ENCODE data around the gene PCDH9. TPM values are rescaled to one million over a fixed set of nuclear protein-coding genes. Genes with fewer than 3 reads are reported as not detected.

Gene PCDH9
- polyA plus RNA-seq, 1 of the 3 experiments (the other 2 are of a cell fraction): 1.3 TPM

DNA sequence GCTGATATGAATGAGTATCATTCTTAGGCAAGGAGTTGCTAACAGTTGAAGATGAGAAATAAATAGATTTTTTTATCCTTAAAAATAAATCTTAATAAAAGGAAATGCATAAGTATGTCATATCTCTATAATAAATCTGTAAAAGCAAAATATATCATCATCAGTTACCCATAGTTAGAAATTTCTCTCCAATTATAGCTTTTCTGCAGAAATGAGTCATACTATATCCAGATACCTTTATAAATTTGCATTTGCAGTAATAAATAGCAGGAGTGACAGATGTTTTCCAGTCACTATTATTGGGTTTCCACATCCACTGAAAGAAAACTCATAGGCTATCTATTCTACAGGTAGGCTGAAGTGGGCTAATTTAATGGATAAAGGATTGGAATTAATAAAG lies 829.8 kb downstream of the PCDH9 start:
- H3K27me3 ChIP-seq (ENCODE audit: insufficient read depth): no peaks in the 10 kb centered on the region
- H4K20me1 ChIP-seq (ENCODE audit: insufficient read depth): no peaks in the 10 kb centered on the region
- DNase-seq: no peak
- H3K36me3 ChIP-seq (replicated peaks in 1 of 2; ENCODE audit: control insufficient read depth in 1 of 2, insufficient read depth in 2 of 2, low read length in 1 of 2): no peaks in the 10 kb centered on the region
- POLR2A ChIA-PET: no interaction called here
- TF ChIP-seq ELF1 (IDR thresholded peaks at IDR 0.05) (no peak), TEAD4 (IDR thresholded peaks at IDR 0.05; ENCODE audit: borderline replicate concordance, insufficient read depth) (no peak), TCF12 (IDR thresholded peaks at IDR 0.05) (peak; percentile 31; the same call in 1 of the 2 replicates), EP300 (IDR thresholded peaks at IDR 0.05; ENCODE audit: borderline replicate concordance in 1 of 2, low read depth in 1 of 2, low read length in 1 of 2) (0 out of 4 replicates have a peak, but pooled peaks of 1 of the 2 experiments have one; percentile 30), FOXJ3 (CRISPR knock-in tag; IDR thresholded peaks at IDR 0.05) (no peak), RXRA (IDR thresholded peaks at IDR 0.05; ENCODE audit: borderline replicate concordance, low read depth) (no peak), GABPA (IDR thresholded peaks at IDR 0.05; ENCODE audit: low read depth) (no peak), SIN3A (IDR thresholded peaks at IDR 0.05; ENCODE audit: borderline replicate concordance, low read depth, low read length) (no peak), NFIC (IDR thresholded peaks at IDR 0.05; ENCODE audit: borderline replicate concordance) (no peak), YY1 (IDR thresholded peaks at IDR 0.05; ENCODE audit: low read depth) (no peak), RAD21 (IDR thresholded peaks at IDR 0.05; ENCODE audit: low read length) (no peak), JUND (IDR thresholded peaks at IDR 0.05) (peak; percentile 20; the same call in 1 of the 2 replicates)
- TF ChIP-seq, protein P1, sequence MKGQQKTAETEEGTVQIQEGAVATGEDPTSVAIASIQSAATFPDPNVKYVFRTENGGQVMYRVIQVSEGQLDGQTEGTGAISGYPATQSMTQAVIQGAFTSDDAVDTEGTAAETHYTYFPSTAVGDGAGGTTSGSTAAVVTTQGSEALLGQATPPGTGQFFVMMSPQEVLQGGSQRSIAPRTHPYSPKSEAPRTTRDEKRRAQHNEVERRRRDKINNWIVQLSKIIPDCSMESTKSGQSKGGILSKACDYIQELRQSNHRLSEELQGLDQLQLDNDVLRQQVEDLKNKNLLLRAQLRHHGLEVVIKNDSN (IDR thresholded peaks at IDR 0.05; ENCODE audit: borderline replicate concordance, low read depth): no peak
- TF ChIP-seq, protein P2, sequence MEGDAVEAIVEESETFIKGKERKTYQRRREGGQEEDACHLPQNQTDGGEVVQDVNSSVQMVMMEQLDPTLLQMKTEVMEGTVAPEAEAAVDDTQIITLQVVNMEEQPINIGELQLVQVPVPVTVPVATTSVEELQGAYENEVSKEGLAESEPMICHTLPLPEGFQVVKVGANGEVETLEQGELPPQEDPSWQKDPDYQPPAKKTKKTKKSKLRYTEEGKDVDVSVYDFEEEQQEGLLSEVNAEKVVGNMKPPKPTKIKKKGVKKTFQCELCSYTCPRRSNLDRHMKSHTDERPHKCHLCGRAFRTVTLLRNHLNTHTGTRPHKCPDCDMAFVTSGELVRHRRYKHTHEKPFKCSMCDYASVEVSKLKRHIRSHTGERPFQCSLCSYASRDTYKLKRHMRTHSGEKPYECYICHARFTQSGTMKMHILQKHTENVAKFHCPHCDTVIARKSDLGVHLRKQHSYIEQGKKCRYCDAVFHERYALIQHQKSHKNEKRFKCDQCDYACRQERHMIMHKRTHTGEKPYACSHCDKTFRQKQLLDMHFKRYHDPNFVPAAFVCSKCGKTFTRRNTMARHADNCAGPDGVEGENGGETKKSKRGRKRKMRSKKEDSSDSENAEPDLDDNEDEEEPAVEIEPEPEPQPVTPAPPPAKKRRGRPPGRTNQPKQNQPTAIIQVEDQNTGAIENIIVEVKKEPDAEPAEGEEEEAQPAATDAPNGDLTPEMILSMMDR (IDR thresholded peaks at IDR 0.05): no peak
- TF ChIP-seq, protein P3, sequence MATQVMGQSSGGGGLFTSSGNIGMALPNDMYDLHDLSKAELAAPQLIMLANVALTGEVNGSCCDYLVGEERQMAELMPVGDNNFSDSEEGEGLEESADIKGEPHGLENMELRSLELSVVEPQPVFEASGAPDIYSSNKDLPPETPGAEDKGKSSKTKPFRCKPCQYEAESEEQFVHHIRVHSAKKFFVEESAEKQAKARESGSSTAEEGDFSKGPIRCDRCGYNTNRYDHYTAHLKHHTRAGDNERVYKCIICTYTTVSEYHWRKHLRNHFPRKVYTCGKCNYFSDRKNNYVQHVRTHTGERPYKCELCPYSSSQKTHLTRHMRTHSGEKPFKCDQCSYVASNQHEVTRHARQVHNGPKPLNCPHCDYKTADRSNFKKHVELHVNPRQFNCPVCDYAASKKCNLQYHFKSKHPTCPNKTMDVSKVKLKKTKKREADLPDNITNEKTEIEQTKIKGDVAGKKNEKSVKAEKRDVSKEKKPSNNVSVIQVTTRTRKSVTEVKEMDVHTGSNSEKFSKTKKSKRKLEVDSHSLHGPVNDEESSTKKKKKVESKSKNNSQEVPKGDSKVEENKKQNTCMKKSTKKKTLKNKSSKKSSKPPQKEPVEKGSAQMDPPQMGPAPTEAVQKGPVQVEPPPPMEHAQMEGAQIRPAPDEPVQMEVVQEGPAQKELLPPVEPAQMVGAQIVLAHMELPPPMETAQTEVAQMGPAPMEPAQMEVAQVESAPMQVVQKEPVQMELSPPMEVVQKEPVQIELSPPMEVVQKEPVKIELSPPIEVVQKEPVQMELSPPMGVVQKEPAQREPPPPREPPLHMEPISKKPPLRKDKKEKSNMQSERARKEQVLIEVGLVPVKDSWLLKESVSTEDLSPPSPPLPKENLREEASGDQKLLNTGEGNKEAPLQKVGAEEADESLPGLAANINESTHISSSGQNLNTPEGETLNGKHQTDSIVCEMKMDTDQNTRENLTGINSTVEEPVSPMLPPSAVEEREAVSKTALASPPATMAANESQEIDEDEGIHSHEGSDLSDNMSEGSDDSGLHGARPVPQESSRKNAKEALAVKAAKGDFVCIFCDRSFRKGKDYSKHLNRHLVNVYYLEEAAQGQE (IDR thresholded peaks at IDR 0.05; ENCODE audit: low read depth, low read length): no peak
- TF ChIP-seq, protein P4, sequence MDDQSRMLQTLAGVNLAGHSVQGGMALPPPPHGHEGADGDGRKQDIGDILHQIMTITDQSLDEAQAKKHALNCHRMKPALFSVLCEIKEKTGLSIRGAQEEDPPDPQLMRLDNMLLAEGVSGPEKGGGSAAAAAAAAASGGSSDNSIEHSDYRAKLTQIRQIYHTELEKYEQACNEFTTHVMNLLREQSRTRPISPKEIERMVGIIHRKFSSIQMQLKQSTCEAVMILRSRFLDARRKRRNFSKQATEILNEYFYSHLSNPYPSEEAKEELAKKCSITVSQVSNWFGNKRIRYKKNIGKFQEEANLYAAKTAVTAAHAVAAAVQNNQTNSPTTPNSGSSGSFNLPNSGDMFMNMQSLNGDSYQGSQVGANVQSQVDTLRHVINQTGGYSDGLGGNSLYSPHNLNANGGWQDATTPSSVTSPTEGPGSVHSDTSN (IDR thresholded peaks at IDR 0.05): peak; percentile 53; the same call in 1 of the 2 replicates
- TF ChIP-seq, protein P5, sequence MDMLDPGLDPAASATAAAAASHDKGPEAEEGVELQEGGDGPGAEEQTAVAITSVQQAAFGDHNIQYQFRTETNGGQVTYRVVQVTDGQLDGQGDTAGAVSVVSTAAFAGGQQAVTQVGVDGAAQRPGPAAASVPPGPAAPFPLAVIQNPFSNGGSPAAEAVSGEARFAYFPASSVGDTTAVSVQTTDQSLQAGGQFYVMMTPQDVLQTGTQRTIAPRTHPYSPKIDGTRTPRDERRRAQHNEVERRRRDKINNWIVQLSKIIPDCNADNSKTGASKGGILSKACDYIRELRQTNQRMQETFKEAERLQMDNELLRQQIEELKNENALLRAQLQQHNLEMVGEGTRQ (IDR thresholded peaks at IDR 0.05; ENCODE audit: borderline replicate concordance, low read depth, low read length): no peak
- H3K9me2 ChIP-seq: no peaks in the 10 kb centered on the region
- no peak overlapping the region for H3K9ac ChIP-seq
- H3K4me1 ChIP-seq (ENCODE audit: control insufficient read depth in 1 of 2, insufficient read depth in 2 of 2, low read depth in 1 of 2, low read length in 1 of 2): no peaks in the 10 kb centered on the region; a peak in 1 of 4 replicates
- H3K9me3 ChIP-seq: no peaks in the 10 kb centered on the region
- no peak overlapping the region for H2AFZ ChIP-seq (ENCODE audit: low read depth)
- CTCF ChIA-PET: no interaction called here
- no peak overlapping the region for H3K27ac ChIP-seq (ENCODE audit: low read depth in 2 of 2, low read length in 1 of 2)
- H3K79me2 ChIP-seq (ENCODE audit: insufficient read depth): no peaks in the 10 kb centered on the region
- no peak overlapping the region for H3K4me2 ChIP-seq
- H3F3A ChIP-seq (replicated peaks; ENCODE audit: insufficient read depth): no peaks in the 10 kb centered on the region
- no peak overlapping the region for H3K4me3 ChIP-seq (ENCODE audit: low read depth in 2 of 2, low read length in 1 of 2)

All from SK-N-SH (cell line).